ENCODE results near the gene AGBL3.
"Not testable (repeated sequence)": the region's sequence is repeated elsewhere in the genome, so short reads cannot be mapped to it uniquely, and the experiment has no call there.

The AGBL3 gene

GRCh38 chr7:135168001-135168400 is 181.7 kb downstream of the AGBL3 start:
- Histone ChIP-seq H3K9ac (ENCODE audit: low read length in 2 of 2) (no peak overlapping the region), H3K27ac (ENCODE audit: low read length) (no peak overlapping the region), H3K4me1 (ENCODE audit: control insufficient read depth, insufficient read depth, low read length) (peaks cover 43% of the 10 kb centered on the region), H3K9me3 (ENCODE audit: control insufficient read depth in 2 of 2, low read length in 2 of 2) (no peaks in the 10 kb centered on the region), H3K27me3 (ENCODE audit: control insufficient read depth in 1 of 2, insufficient read depth in 2 of 2, low read length in 2 of 2) (no peaks in the 10 kb centered on the region), H3K36me3 (ENCODE audit: control insufficient read depth in 2 of 2, insufficient read depth in 2 of 2, low read length in 2 of 2) (peaks cover 26 to 36% of the 10 kb centered on the region in 2 donors), H3K4me3 (ENCODE audit: low read length in 2 of 2) (peak overlapping the region in 1 of 2 donors; percentile 15)

- Histone ChIP-seq H3K4me1 (ENCODE audit: control insufficient read depth, insufficient read depth, low read length) (peaks cover 43% of the 10 kb centered on the region), H3K36me3 (ENCODE audit: control insufficient read depth in 2 of 2, insufficient read depth in 2 of 2, low read length in 2 of 2) (peaks cover 26 to 36% of the 10 kb centered on the region in 2 donors), H3K9ac (ENCODE audit: low read length in 2 of 2) (peak overlapping the region in 1 of 2 donors; percentile 51), H3K4me3 (ENCODE audit: low read length in 2 of 2) (peak overlapping the region in 1 of 2 donors; percentile 15), H3K27me3 (ENCODE audit: control insufficient read depth in 1 of 2, insufficient read depth in 2 of 2, low read length in 2 of 2) (no peaks in the 10 kb centered on the region), H3K9me3 (ENCODE audit: control insufficient read depth in 2 of 2, low read length in 2 of 2) (no peaks in the 10 kb centered on the region), H3K27ac (ENCODE audit: low read length) (peak overlapping the region; percentile 37)
Observed at GRCh38 chr7:135168489-135169140, 182.3 kb downstream of the AGBL3 start.

GRCh38 chr7:135169141-135169963 is 183.0 kb downstream of the AGBL3 start:
- Histone ChIP-seq H3K4me3 (ENCODE audit: low read length in 2 of 2) (peak overlapping the region; percentile 72 to 86), H3K9me3 (ENCODE audit: control insufficient read depth in 2 of 2, low read length in 2 of 2) (no peaks in the 10 kb centered on the region), H3K27ac (ENCODE audit: low read length) (peak overlapping the region; percentile 88), H3K27me3 (ENCODE audit: control insufficient read depth in 1 of 2, insufficient read depth in 2 of 2, low read length in 2 of 2) (no peaks in the 10 kb centered on the region), H3K4me1 (ENCODE audit: control insufficient read depth, insufficient read depth, low read length) (peaks cover 43% of the 10 kb centered on the region), H3K36me3 (ENCODE audit: control insufficient read depth in 2 of 2, insufficient read depth in 2 of 2, low read length in 2 of 2) (peaks cover 26 to 34% of the 10 kb centered on the region in 2 donors), H3K9ac (ENCODE audit: low read length in 2 of 2) (peak overlapping the region; percentile 84 to 93)

- Histone ChIP-seq H3K9me3 (ENCODE audit: control insufficient read depth in 2 of 2, low read length in 2 of 2) (no peaks in the 10 kb centered on the region), H3K9ac (ENCODE audit: low read length in 2 of 2) (peak overlapping the region; percentile 84 to 93), H3K27me3 (ENCODE audit: control insufficient read depth in 1 of 2, insufficient read depth in 2 of 2, low read length in 2 of 2) (no peaks in the 10 kb centered on the region), H3K36me3 (ENCODE audit: control insufficient read depth in 2 of 2, insufficient read depth in 2 of 2, low read length in 2 of 2) (peaks cover 21 to 34% of the 10 kb centered on the region in 2 donors), H3K27ac (ENCODE audit: low read length) (peak overlapping the region; percentile 88), H3K4me1 (ENCODE audit: control insufficient read depth, insufficient read depth, low read length) (peaks cover 43% of the 10 kb centered on the region), H3K4me3 (ENCODE audit: low read length in 2 of 2) (peak overlapping the region; percentile 72 to 86)
Observed at GRCh38 chr7:135169964-135170273, 183.6 kb downstream of the AGBL3 start.

GRCh38 chr7:135170274-135170997 is 184.1 kb downstream of the AGBL3 start, which contains the start of gene CYREN:
TSS of gene CYREN (minus strand) at chr7:135170707. CDS start at chr7:135168922, 1,785 bp downstream.
- H3K4me3 ChIP-seq (ENCODE audit: low read length in 2 of 2), result peak within 1 kb of the TSS; percentile 72 to 86
- H3K36me3 ChIP-seq (ENCODE audit: control insufficient read depth in 2 of 2, insufficient read depth in 2 of 2, low read length in 2 of 2), result peaks cover 15 to 29% of the 10 kb centered on the region in 2 donors
- no peaks in the 10 kb centered on the region for H3K9me3 ChIP-seq (ENCODE audit: control insufficient read depth in 2 of 2, low read length in 2 of 2)
- peak within 1 kb of the TSS; percentile 88 for H3K27ac ChIP-seq (ENCODE audit: low read length)
- peaks cover 43% of the 10 kb centered on the region for H3K4me1 ChIP-seq (ENCODE audit: control insufficient read depth, insufficient read depth, low read length)
- H3K9ac ChIP-seq (ENCODE audit: low read length in 2 of 2), result peak within 1 kb of the TSS; percentile 84 to 93
- no peaks in the 10 kb centered on the region for H3K27me3 ChIP-seq (ENCODE audit: control insufficient read depth in 1 of 2, insufficient read depth in 2 of 2, low read length in 2 of 2)

GRCh38 chr7:135170998-135171481 is 184.7 kb downstream of the AGBL3 start:
- not testable (repeated sequence) for H3K9me3 ChIP-seq (ENCODE audit: control insufficient read depth in 2 of 2, low read length in 2 of 2); H3K27me3 ChIP-seq (ENCODE audit: control insufficient read depth in 1 of 2, insufficient read depth in 2 of 2, low read length in 2 of 2)
- Histone ChIP-seq H3K27ac (ENCODE audit: low read length) (peak overlapping the region; percentile 88), H3K4me1 (ENCODE audit: control insufficient read depth, insufficient read depth, low read length) (peaks cover 43% of the 10 kb centered on the region), H3K9ac (ENCODE audit: low read length in 2 of 2) (peak overlapping the region; percentile 65 to 84), H3K4me3 (ENCODE audit: low read length in 2 of 2) (peak overlapping the region; percentile 66 to 86), H3K36me3 (ENCODE audit: control insufficient read depth in 2 of 2, insufficient read depth in 2 of 2, low read length in 2 of 2) (peaks cover 14 to 23% of the 10 kb centered on the region in 2 donors)

- not testable (repeated sequence) for H3K9me3 ChIP-seq (ENCODE audit: control insufficient read depth in 2 of 2, low read length in 2 of 2); H3K27me3 ChIP-seq (ENCODE audit: control insufficient read depth in 1 of 2, insufficient read depth in 2 of 2, low read length in 2 of 2)
- H3K36me3 ChIP-seq (ENCODE audit: control insufficient read depth in 2 of 2, insufficient read depth in 2 of 2, low read length in 2 of 2), result peaks cover 9 to 17% of the 10 kb centered on the region in 2 donors
- H3K27ac ChIP-seq (ENCODE audit: low read length), result peak overlapping the region; percentile 88
- H3K4me3 ChIP-seq (ENCODE audit: low read length in 2 of 2), result peak overlapping the region in 1 of 2 donors; percentile 27
- H3K4me1 ChIP-seq (ENCODE audit: control insufficient read depth, insufficient read depth, low read length), result peaks cover 43% of the 10 kb centered on the region
- H3K9ac ChIP-seq (ENCODE audit: low read length in 2 of 2), result peak overlapping the region in 1 of 2 donors; percentile 84
Observed at GRCh38 chr7:135171581-135172291, 185.4 kb downstream of the AGBL3 start.

GRCh38 chr7:135173916-135174315 is 187.6 kb downstream of the AGBL3 start:
- H3K9ac ChIP-seq (ENCODE audit: low read length in 2 of 2); H3K9me3 ChIP-seq (ENCODE audit: control insufficient read depth in 2 of 2, low read length in 2 of 2); H3K36me3 ChIP-seq (ENCODE audit: control insufficient read depth in 2 of 2, insufficient read depth in 2 of 2, low read length in 2 of 2); H3K27me3 ChIP-seq (ENCODE audit: control insufficient read depth in 1 of 2, insufficient read depth in 2 of 2, low read length in 2 of 2); H3K27ac ChIP-seq (ENCODE audit: low read length); H3K4me3 ChIP-seq (ENCODE audit: low read length in 2 of 2): not testable (repeated sequence)
- peaks cover 25% of the 10 kb centered on the region for H3K4me1 ChIP-seq (ENCODE audit: control insufficient read depth, insufficient read depth, low read length)

GRCh38 chr7:135174941-135175340 is 188.6 kb downstream of the AGBL3 start:
- Histone ChIP-seq H3K9me3 (ENCODE audit: control insufficient read depth in 2 of 2, low read length in 2 of 2) (peaks cover 0 to 3% of the 10 kb centered on the region in 2 donors), H3K9ac (ENCODE audit: low read length in 2 of 2) (no peak overlapping the region), H3K27ac (ENCODE audit: low read length) (no peak overlapping the region), H3K4me1 (ENCODE audit: control insufficient read depth, insufficient read depth, low read length) (peaks cover 15% of the 10 kb centered on the region), H3K27me3 (ENCODE audit: control insufficient read depth in 1 of 2, insufficient read depth in 2 of 2, low read length in 2 of 2) (no peaks in the 10 kb centered on the region), H3K4me3 (ENCODE audit: low read length in 2 of 2) (no peak overlapping the region), H3K36me3 (ENCODE audit: control insufficient read depth in 2 of 2, insufficient read depth in 2 of 2, low read length in 2 of 2) (no peaks in the 10 kb centered on the region)

- Histone ChIP-seq H3K9me3 (ENCODE audit: control insufficient read depth in 2 of 2, low read length in 2 of 2) (peaks cover 0 to 5% of the 10 kb centered on the region in 2 donors), H3K27me3 (ENCODE audit: control insufficient read depth in 1 of 2, insufficient read depth in 2 of 2, low read length in 2 of 2) (no peaks in the 10 kb centered on the region), H3K4me3 (ENCODE audit: low read length in 2 of 2) (no peak overlapping the region), H3K36me3 (ENCODE audit: control insufficient read depth in 2 of 2, insufficient read depth in 2 of 2, low read length in 2 of 2) (no peaks in the 10 kb centered on the region), H3K9ac (ENCODE audit: low read length in 2 of 2) (no peak overlapping the region), H3K27ac (ENCODE audit: low read length) (no peak overlapping the region), H3K4me1 (ENCODE audit: control insufficient read depth, insufficient read depth, low read length) (peaks cover 7% of the 10 kb centered on the region)
Observed at GRCh38 chr7:135175931-135176330, 189.6 kb downstream of the AGBL3 start.

Data from stomach smooth muscle (tissue), 2 donors.